HG03108 (cell line): ENCODE measurements around the gene C5orf58.
"Not testable (repeated sequence)": the region's sequence is repeated elsewhere in the genome, so short reads cannot be mapped to it uniquely, and the experiment has no call there.

ENCODE experiments used
- ATAC-seq: cut with Tn5 transposase; IDR thresholded peaks from one replicate; pipeline ENCODE4 v1.9.1; 2021; ENCODE audit warnings: moderate library complexity; ENCODE audit not compliant: unreplicated experiment

The C5orf58 gene

DNA sequence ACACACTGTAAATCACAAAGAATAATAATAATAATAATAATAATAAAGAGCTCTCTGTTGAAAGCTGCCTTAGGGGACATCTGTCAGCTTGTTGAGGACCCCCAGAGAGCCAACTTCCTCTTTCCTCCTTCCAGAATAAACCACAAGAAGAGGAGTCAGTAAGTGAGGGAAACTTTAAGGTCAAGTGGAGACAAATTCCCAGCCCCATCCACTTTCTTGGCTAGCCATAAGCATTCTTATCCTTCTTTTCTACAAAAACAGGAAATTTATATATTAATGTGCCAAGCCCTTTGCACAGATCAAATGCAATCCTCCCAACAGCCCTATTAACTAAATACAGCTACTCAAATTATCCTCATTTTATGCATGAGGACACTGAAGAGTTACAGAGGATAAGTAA, 9.4 kb upstream of the C5orf58 start:
- ATAC-seq: no peak

GRCh38 chr5:170223906-170224305, 8.9 kb upstream of the C5orf58 start:
- ATAC-seq: no peak

- no peak for ATAC-seq
Measured at GRCh38 chr5:170225326-170226128, 7.3 kb upstream of the C5orf58 start.

- no peak for ATAC-seq
Measured at GRCh38 chr5:170226129-170226615, 6.6 kb upstream of the C5orf58 start.

DNA sequence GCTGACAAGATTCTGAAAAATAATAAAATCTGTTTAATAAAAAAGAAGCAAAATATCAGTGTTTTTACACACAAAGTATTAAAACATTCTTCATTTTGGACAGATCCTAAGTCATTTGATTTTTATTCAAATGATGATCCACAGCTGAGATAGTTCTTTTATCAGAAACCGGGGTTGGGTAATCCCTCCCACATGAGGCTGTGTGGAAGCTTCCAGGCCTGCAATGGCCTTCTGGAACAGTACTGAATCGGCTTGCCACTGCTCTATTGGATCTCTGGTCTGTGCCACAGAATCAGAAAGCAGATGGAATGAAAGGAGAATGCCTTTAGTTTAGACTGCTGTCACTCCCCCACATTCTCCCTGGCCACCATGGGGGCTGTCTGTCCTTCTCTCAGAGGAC, 6.1 kb upstream of the C5orf58 start:
- no peak for ATAC-seq

DNA sequence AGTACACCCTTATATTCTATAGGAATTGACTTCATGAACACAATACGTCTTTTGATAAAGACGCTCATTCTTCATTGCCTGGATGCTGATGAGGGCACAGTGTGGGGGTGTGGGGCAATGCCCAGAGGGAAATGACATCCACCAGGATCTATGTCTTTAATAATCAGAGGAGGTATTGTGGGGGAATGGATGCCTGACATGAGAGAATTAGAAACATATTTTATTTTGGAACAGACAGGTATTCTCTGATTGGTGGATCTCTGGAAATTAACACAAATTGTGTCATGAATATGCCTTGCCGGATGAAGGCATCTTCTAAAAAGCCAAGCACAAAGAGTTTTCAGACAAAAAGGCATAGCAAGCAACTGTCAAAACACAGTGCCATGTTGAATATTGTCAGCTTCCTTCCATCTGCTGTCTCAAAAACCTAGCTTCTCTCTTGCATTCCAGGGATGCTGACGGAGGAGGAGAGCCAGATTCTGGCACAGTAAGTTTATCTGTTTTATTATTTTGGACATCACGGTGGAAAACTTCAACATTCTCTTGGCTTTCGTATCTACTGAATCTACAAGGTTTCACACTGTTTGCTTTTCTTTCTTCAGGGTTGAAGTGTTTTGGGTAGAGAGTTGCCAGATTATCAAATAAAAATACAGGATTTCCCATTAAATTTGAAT, 3.9 kb upstream of the C5orf58 start:
- ATAC-seq: no peak

DNA sequence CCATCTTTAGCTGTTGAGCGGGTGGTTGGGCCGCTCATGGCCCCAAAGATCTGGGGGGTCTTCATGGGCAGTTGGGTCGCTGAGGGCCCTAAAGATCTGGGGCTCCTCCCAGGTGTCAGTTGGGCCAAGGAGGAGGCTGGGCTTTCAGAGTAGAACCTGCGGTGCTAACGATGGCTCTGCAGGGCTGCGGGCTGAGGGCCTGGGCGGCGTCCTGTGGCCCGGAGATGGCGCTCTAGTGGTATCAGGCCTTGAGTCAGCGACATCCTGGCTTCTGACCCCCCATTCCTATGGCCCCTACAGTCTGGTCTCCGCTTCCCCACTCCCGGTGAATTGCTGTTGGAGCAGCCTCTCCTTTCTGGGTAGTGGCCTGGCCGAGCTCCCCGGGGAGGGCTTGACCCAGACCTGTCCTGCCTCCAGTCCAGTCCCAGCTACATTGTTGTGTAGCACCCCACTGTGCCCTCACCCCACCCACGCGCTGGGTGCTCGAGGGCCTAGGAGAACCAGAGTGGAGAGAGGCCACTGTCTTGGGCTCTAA, 640 bp downstream of the C5orf58 start:
- no peak for ATAC-seq

DNA sequence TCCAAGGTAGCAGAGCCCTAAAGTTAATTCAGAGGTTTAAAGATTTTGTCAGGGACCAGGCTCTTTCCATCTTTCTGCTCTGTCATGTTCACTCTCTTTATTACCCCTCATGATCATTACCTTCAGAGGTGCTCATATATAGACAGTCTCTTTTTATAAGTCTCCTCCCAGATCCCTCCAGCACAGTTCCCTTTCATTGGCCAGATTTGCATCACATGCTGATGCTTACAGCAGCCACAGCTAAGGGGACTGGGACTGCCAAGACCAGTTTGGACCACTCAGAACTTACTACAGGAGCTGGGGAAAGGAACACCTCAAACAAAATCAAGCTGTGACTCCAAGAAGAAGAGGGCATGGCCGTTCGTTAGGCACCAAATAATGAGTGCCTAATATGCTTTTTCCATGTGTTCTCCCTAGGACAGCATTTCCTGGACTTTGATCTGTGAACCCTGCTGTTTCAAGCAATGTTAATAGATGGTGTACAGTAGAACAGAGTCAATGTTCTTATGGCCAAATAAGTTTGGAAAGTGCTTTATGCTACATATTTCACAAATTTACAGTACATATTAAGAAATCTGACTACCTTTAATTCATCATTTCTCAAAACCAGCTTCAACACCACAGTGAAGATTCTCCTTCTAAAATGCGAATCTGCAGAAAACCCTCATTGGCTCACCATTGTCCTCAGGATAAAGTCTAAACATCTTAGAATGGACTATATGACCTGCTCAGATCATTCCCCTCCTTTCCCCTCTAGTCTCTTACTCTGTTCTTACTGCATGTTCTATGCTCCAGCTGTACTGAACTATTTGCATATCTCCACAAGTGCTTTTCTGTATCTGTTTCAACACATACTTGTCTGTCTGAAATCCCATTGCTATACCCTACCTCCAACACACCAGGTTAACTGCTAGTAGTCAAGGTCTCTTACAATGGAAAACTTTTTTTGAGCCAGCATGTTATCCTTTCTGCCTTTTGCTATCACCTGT, 3.4 kb downstream of the C5orf58 start:
- no peak for ATAC-seq

GRCh38 chr5:170238456-170239196, 5.8 kb downstream of the C5orf58 start:
- ATAC-seq: no peak

GRCh38 chr5:170245436-170245835, 12.7 kb downstream of the C5orf58 start:
- ATAC-seq: not testable (repeated sequence)

DNA sequence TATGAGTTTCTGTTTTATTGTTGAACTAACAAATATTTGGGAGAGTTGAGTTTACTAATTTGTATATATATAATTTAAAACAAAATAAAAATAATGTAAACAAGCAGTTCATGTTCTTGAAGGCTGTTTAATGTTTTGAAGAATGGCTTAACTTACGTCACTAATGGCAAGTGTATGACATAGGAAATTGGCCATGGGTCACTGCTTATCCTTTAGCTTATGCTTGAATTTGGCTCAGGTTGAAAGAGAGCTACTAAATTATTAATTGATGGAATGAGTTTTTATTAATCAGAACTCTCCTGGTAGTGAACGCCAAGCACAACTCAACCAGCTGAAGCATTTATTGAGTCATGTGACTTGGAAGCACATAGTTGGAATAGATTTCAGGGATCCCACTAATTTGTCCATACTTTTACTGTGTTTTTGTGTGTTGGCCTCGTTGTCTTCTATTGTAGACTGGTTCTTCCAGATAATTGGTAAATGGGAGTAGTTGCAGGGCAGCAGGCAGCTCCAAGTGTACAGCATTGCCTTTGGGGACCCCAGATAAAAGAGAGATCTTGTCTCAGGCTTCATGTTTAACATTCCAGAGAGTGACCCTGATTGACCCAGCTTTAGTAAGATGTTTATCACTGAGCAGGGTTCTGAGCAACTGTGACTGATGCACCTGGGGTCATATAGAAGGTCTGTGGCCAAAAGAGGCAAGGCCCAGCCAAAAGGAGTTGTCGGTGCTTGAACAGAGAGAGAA, 13.5 kb downstream of the C5orf58 start:
- ATAC-seq: no peak

DNA sequence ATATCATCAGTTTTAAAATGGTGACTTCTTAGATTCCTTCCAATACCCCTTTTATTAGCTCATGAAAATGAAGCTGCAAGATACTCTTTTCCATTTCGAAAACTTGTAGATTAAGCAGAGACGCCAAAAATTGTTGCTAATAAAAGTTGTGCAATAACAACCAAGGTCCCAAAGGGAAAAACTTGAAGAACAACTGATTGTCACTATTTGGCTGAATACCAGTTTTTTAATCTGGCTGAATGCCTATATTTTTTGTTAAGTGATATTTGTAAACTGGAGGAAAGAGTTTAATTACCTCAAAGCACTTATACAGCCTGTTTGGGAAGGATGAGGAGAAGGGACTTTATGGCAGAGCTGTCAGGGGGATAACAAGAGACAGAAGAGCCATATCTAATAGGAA, 14.6 kb downstream of the C5orf58 start:
- ATAC-seq: no peak

GRCh38 chr5:170248172-170248930, 15.6 kb downstream of the C5orf58 start:
- ATAC-seq: no peak

- ATAC-seq: not testable (repeated sequence)
Measured at GRCh38 chr5:170248931-170249227, 16.1 kb downstream of the C5orf58 start.

- no peak for ATAC-seq
Measured at GRCh38 chr5:170249355-170249754, 16.6 kb downstream of the C5orf58 start.

DNA sequence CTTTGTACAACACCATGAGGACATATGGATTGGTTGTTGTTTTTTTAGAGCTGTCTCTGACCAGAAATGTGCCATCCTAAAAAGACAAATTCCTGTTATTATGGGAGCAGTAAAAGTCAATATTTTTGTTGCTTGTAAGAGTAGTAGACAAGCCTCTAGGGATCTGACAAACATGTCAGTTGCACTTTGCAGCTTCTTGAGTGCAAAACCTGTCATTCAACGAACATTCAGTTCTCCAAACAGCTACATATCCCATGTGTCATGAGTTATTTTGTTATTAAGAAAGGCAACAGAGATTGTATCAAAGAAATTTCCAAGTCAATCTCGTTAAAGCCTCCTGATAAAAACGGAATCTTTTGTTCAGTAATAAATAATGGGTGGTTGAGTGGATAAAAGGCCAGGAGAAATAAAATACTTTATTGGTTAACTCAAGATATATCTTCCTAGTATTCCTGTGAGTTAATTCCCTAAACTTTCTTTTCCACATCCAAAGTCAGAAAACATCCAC, 18.1 kb downstream of the C5orf58 start:
- ATAC-seq: no peak

GRCh38 chr5:170251462-170251861, 18.7 kb downstream of the C5orf58 start:
- no peak for ATAC-seq

GRCh38 chr5:170252109-170252508, 19.3 kb downstream of the C5orf58 start:
- no peak for ATAC-seq
